AG09309 (cell line): ENCODE measurements around the gene APOBEC3A.
"Not testable (repeated sequence)": the region's sequence is repeated elsewhere in the genome, so short reads cannot be mapped to it uniquely, and the experiment has no call there.

Experiments used
- DNase-seq: peaks from one replicate; pipeline ENCODE4 v3.0.0-alpha.2; 2010; ENCODE audit warnings: low read depth
- H3K4me3 ChIP-seq: 2 replicates; pipeline ENCODE4 v1.5.1; 2011; ENCODE audit warnings: mild to moderate bottlenecking, low read depth, low read length, moderate library complexity; ENCODE audit not compliant: control insufficient read depth
- CTCF ChIP-seq: IDR thresholded peaks from 2 replicates; pipeline ENCODE4 v1.5.1; 2011; ENCODE audit warnings: mild to moderate bottlenecking, low read depth, low read length, inconsistent platforms; ENCODE audit not compliant: insufficient read depth, control insufficient read depth; ENCODE audit errors: missing control alignments

The APOBEC3A gene

GRCh38 chr22:38957808-38958650 lies 620 bp downstream of the APOBEC3A start:
- H3K4me3 ChIP-seq = no peak overlapping the region
- no peak for TF ChIP-seq CTCF
- DNase-seq = no peak

- H3K4me3 ChIP-seq, DNase-seq: not testable (repeated sequence)
These were observed 1.2 kb downstream of the APOBEC3A start for GRCh38 chr22:38958651-38958943.

DNA sequence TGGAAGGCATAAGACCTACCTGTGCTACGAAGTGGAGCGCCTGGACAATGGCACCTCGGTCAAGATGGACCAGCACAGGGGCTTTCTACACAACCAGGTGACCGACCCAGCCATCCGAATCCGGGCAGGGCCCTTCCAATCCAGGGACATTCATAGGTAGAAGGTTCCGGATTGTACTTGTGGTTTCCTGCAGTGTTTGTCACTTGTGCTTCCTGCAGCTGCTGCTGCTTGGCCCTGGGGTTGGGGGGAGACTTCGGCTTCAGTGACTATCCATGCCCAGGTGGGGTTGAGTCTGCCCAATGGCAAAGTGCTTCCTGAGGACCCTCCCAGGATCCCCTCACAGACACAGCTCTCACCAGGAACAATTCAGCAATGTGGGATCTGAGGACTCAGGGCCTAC lies 2.2 kb downstream of the APOBEC3A start:
- H3K4me3 ChIP-seq = no peak overlapping the region
- no peak for TF ChIP-seq CTCF
- no peak for DNase-seq

GRCh38 chr22:38960673-38961072 lies 3.3 kb downstream of the APOBEC3A start:
- DNase-seq, H3K4me3 ChIP-seq: not testable (repeated sequence)

GRCh38 chr22:38963291-38963738 lies 5.9 kb downstream of the APOBEC3A start:
- DNase-seq, H3K4me3 ChIP-seq: not testable (repeated sequence)

DNA sequence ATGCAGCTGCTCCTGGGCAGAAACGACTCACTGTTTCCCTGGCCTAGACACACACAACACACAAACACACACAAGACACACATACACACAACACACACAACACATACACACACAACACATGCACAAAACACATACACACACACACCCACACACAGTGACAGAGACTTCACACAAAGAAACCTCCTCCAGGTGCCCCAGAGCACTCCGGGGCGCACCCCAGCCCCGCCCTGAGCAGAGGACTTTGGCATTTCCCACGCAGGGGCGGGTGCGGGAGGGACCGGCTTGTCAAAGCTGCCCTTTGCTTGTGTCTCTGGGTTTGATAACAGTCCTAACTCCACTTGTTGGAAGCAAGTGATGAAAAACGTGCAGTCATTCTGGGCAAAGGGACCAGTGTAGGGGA lies 6.5 kb downstream of the APOBEC3A start:
- H3K4me3 ChIP-seq = no peak overlapping the region
- no peak for TF ChIP-seq CTCF
- no peak for DNase-seq

- no peak for TF ChIP-seq CTCF
- DNase-seq = no peak
- no peak overlapping the region for H3K4me3 ChIP-seq
These were observed 6.9 kb downstream of the APOBEC3A start for GRCh38 chr22:38964306-38964705.

GRCh38 chr22:38964989-38965388 lies 7.6 kb downstream of the APOBEC3A start:
- DNase-seq = no peak
- no peak for TF ChIP-seq CTCF
- no peak overlapping the region for H3K4me3 ChIP-seq
